Keratinocyte (primary cell): ENCODE measurements around the gene ARL3. TPM values are rescaled to one million over a fixed set of nuclear protein-coding genes. Genes with fewer than 3 reads are reported as not detected.
A peak's percentile ranks its signal among the peaks of the same experiment; 100 is the strongest.

Experiments
- DNase-seq: peaks from one replicate; pipeline ENCODE4 v3.0.0-alpha.2; 2011; ENCODE audit warnings: low read depth, missing footprints, low spot score
- FAIRE-seq: peaks from 2 replicates; lab custom pipeline; 2011; peaks lifted over from hg19 to GRCh38; lab: Jason Lieb, UNC
- H2AFZ ChIP-seq: 2 replicates; pipeline ENCODE4 v1.6.0; 2012; ENCODE audit warnings: low read length, control low read depth, inconsistent platforms; ENCODE audit not compliant: control insufficient read depth
- H3K27ac ChIP-seq: 2 replicates; pipeline ENCODE4 v1.5.1; 2011; ENCODE audit warnings: low read length; ENCODE audit not compliant: control insufficient read depth, insufficient read depth
- H3K27me3 ChIP-seq: 3 replicates; pipeline ENCODE4 v1.6.0; 2011; ENCODE audit warnings: low read length; ENCODE audit not compliant: control insufficient read depth, insufficient read depth; ENCODE audit errors: extremely low read depth
- H3K36me3 ChIP-seq, 2 experiments: 2 replicates in 1 of 2; 3 replicates in 1 of 2; pipeline ENCODE4 v1.5.1; 2011; ENCODE audit warnings: low read length in 2 of 2, mild to moderate bottlenecking in 1 of 2; ENCODE audit not compliant: control insufficient read depth in 2 of 2, insufficient read depth in 2 of 2; ENCODE audit errors: extremely low read depth in 1 of 2
- H3K4me1 ChIP-seq: 3 replicates; pipeline ENCODE4 v1.5.1; 2011; ENCODE audit warnings: low read length; ENCODE audit not compliant: control insufficient read depth, insufficient read depth; ENCODE audit errors: extremely low read depth
- H3K4me2 ChIP-seq: 3 replicates; pipeline ENCODE4 v1.6.0; 2011; ENCODE audit warnings: low read depth, low read length; ENCODE audit not compliant: control insufficient read depth, insufficient read depth; ENCODE audit errors: extremely low read depth
- H3K4me3 ChIP-seq, 3 experiments: fragments of 200-600 bp in 1 of 3; sonication (generic) in 1 of 3; 2 replicates in 2 of 3; 3 replicates in 1 of 3; pipeline ENCODE4 v1.5.1; 2011 to 2016; ENCODE audit warnings: low read length in 3 of 3, mild to moderate bottlenecking in 3 of 3, control low read depth in 2 of 3, inconsistent platforms in 1 of 3, low read depth in 1 of 3, mixed read lengths in 1 of 3, mixed run types in 1 of 3, moderate library complexity in 1 of 3; ENCODE audit not compliant: control insufficient read depth in 2 of 3, insufficient read depth in 2 of 3; ENCODE audit errors: extremely low read depth in 1 of 3
- H3K79me2 ChIP-seq: 2 replicates; pipeline ENCODE4 v1.6.0; 2012; ENCODE audit warnings: low read length; ENCODE audit not compliant: control insufficient read depth, insufficient read depth
- H3K9ac ChIP-seq: 3 replicates; pipeline ENCODE4 v1.6.0; 2011; ENCODE audit warnings: low read length; ENCODE audit not compliant: control insufficient read depth, insufficient read depth; ENCODE audit errors: extremely low read depth
- H3K9me1 ChIP-seq: 3 replicates; pipeline ENCODE4 v1.6.0; 2011; ENCODE audit warnings: low read length; ENCODE audit not compliant: control insufficient read depth, insufficient read depth; ENCODE audit errors: extremely low read depth
- H3K9me3 ChIP-seq: 2 replicates; pipeline ENCODE4 v1.5.1; 2012; ENCODE audit warnings: low read depth, low read length; ENCODE audit not compliant: control insufficient read depth
- H4K20me1 ChIP-seq: 3 replicates; pipeline ENCODE4 v1.6.0; 2011; ENCODE audit warnings: low read length; ENCODE audit not compliant: control insufficient read depth, insufficient read depth; ENCODE audit errors: extremely low read depth
- CTCF ChIP-seq, 3 experiments: IDR thresholded peaks in 1 of 3; conservative IDR thresholded peaks in 1 of 3; optimal IDR thresholded peaks in 1 of 3; 2 replicates in 2 of 3; 3 replicates in 1 of 3; pipeline versions ENCODE3 to v1.5.1; 2011; ENCODE audit warnings: low read length in 3 of 3, mild to moderate bottlenecking in 3 of 3, moderate library complexity in 2 of 3, control low read depth in 1 of 3, inconsistent platforms in 1 of 3; ENCODE audit not compliant: insufficient read depth in 2 of 3; ENCODE audit errors: extremely low read depth in 1 of 3
- EZH2 ChIP-seq: IDR thresholded peaks from one replicate; pipeline ENCODE4 v1.6.1; 2012; ENCODE audit warnings: inconsistent platforms, mild to moderate bottlenecking, low read length, moderate library complexity
- dilution Hi-C: fragments of 300-500 bp; cut with MboI; formaldehyde crosslinking; loops from one replicate; pipeline ENCODE4 v1.7.0; 2020; ENCODE audit warnings: low sequenced_read_pairs; ENCODE audit not compliant: extremely low pct_ligation_motif_present
- polyA plus RNA-seq, 5 experiments: library from polyadenylated mRNA; depleted of rRNA in 3 of 5; stranded (reverse) in 3 of 5; stranded (forward) in 1 of 5; unstranded in 1 of 5; fragments of >200 nt; gene quantifications; 1 replicate in 1 of 5; 2 replicates in 3 of 5; 3 replicates in 1 of 5; pipeline versions ENCODE4 v1.2.1 to v1.2.3, GENCODE V29; 2011 to 2012; ENCODE audit warnings: missing spikeins in 2 of 5, low read depth in 1 of 5, low replicate concordance in 1 of 5

The ARL3 gene
- polyA plus RNA-seq, 1 donor (not counting 4 experiments of a cell fraction or from before 2014, with no cell fraction given): 10.7 TPM

DNA sequence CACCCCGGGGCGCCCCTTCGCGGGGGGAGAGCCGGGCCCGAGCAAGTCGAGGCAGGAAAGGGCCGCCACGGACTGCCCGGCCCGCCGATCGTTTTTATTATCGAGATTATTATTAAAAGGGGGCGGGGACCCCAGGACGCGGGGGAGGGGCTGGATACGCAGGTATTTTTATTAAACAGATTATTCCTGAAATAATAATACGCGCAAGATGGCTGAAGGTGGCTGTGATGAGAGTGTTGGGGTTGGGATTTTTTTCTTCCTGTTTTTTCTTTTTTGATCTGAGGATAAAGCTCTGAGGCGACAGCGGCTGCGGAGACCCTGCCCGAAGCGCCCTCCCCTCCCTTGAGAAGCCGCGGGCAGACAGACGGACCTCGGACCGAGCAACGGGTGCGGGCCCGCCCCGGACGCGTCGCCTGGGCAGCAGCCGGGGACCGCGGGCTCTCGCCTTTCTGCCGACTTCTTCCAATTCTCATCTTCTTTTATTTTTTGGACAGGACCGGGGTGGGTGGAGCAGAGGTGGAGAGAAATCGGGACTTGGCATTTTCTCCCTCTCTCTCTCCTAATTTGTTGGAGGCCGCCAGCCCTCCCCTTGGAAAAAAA lies 71.4 kb downstream of the ARL3 start:
- no peak for DNase-seq
- peaks cover 32% of the 10 kb centered on the region for H3K79me2 ChIP-seq
- no peaks in the 10 kb centered on the region for H3K9me3 ChIP-seq
- H3K9me1 ChIP-seq: no peaks in the 10 kb centered on the region
- H3K27me3 ChIP-seq: no peaks in the 10 kb centered on the region
- H3K4me3 ChIP-seq: peak overlapping the region; percentile 70 to 86 (median 76)
- no peak for FAIRE-seq
- H3K4me2 ChIP-seq: peak overlapping the region; percentile 90
- H3K9ac ChIP-seq: peak overlapping the region; percentile 90
- peaks cover 13% of the 10 kb centered on the region for H4K20me1 ChIP-seq
- peak overlapping the region; percentile 91 for H3K27ac ChIP-seq
- peaks cover 25% of the 10 kb centered on the region for H3K4me1 ChIP-seq
- peak overlapping the region; percentile 44 for H2AFZ ChIP-seq
- no peaks in the 10 kb centered on the region for H3K36me3 ChIP-seq
- TF ChIP-seq CTCF (optimal IDR thresholded peaks at IDR 0.05 in 1 of 3, IDR thresholded peaks at IDR 0.05 in 1 of 3, conservative IDR thresholded peaks at IDR 0.05 in 1 of 3; ENCODE audit: extremely low read depth in 1 of 3, insufficient read depth in 2 of 3, low read length in 3 of 3): no peak
- no peak for TF ChIP-seq EZH2
- dilution Hi-C loops: no loop called here

GRCh38 chr10:102641880-102642735 lies 72.1 kb downstream of the ARL3 start:
- TF ChIP-seq CTCF (optimal IDR thresholded peaks at IDR 0.05 in 1 of 3, IDR thresholded peaks at IDR 0.05 in 1 of 3, conservative IDR thresholded peaks at IDR 0.05 in 1 of 3; ENCODE audit: extremely low read depth in 1 of 3, insufficient read depth in 2 of 3, low read length in 3 of 3): no peak
- no peak for TF ChIP-seq EZH2
- Histone ChIP-seq H4K20me1 (peaks cover 5% of the 10 kb centered on the region), H2AFZ (peak overlapping the region; percentile 98), H3K9me3 (no peaks in the 10 kb centered on the region), H3K79me2 (peaks cover 25% of the 10 kb centered on the region), H3K4me2 (peak overlapping the region; percentile 90), H3K4me1 (peaks cover 18% of the 10 kb centered on the region), H3K9ac (peak overlapping the region; percentile 90), H3K27me3 (no peaks in the 10 kb centered on the region), H3K4me3 (peak overlapping the region; percentile 70 to 86 (median 84)), H3K27ac (peak overlapping the region; percentile 91), H3K9me1 (no peaks in the 10 kb centered on the region), H3K36me3 (no peaks in the 10 kb centered on the region)
- FAIRE-seq (peak; percentile 81), DNase-seq (peak; percentile 89)
- dilution Hi-C loops: no loop called here
